Activated naive CD4-positive, alpha-beta T cell (primary cell): Measurements from ENCODE around the gene IVD.

ENCODE experiments used
- DNase-seq, 4 experiments: peaks; one replicate each; lab custom pipeline; 2025; lab: John Stamatoyannopoulos, UW

Gene IVD

GRCh38 chr15:40439461-40439959 lies 33.9 kb downstream of the IVD start:
- no peak for DNase-seq

- no peak for DNase-seq
These were observed 34.6 kb downstream of the IVD start for GRCh38 chr15:40439960-40440742.

- peak; percentile 80 to 88 (median 86) for DNase-seq
These were observed 35.4 kb downstream of the IVD start, which contains the start of gene BAHD1 for GRCh38 chr15:40440743-40441564. BAHD1 (plus strand) TSS chr15:40440953; CDS start chr15:40458465, 17,512 bp downstream.

- DNase-seq: peak in 1 of 4 experiments; percentile 14
These were observed 36.3 kb downstream of the IVD start for GRCh38 chr15:40441565-40442531.

DNA sequence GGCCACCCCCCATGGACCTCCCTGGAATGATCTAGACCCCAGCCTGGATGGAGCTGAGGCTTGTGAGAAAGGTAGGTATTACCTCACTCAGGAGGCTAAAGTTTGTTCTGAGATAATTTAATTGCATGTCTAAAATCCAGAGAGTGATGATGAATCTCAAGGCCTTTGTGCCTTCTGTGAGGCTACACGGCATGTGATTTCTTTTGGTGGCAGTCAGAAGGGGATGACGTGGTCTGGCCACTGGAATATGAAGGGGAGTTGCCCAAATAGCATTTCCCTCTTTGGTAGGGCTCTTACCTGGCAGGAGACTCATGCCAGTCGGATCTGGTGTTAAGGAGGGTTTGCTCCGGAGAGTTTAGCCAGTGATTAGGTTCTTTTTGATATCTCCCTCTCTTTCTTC lies 37.7 kb downstream of the IVD start:
- DNase-seq: no peak

GRCh38 chr15:40443846-40444245 lies 38.3 kb downstream of the IVD start:
- no peak for DNase-seq

- DNase-seq: no peak
These were observed 39.1 kb downstream of the IVD start for GRCh38 chr15:40444736-40445135.

GRCh38 chr15:40445421-40445922 lies 39.9 kb downstream of the IVD start:
- DNase-seq: no peak

DNA sequence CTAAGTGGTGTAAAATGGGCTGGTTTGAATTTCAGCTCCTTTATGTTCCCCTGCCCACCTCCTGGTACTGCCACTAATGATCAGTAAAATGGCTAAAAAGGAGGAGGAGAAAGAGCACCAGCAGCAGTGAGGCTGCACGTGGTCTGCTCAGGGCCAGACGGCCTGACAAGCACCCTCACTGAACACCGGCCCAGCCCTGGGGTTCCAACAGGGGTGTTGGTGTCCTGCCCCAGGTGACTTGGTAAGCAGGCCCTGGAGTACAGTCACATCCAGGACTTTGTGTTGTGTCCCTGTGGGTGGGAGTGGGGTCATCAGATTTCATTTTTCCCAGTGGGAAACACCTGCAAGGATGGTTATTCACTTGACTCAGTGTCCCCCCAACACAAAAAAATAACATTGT lies 40.5 kb downstream of the IVD start:
- no peak for DNase-seq

GRCh38 chr15:40448354-40448753 lies 42.8 kb downstream of the IVD start:
- DNase-seq: no peak

DNA sequence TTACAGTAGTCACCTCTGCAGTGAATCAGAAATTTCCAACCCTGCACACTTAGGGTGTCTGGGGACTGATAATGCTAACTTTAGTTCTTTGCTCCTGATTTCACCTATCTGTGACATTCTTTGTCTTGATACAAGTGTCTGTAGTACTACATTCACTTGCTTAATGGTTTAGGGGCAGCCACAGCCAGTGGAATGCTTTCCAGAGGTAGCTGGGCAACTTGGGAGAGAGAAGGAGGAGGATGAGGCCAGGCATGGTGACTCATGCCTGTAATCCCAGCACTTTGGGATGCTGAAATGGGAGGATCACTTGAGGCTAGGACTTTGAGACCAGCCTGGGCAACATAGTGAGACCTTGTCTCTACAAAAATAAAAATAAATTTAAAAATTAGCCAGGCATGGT lies 43.7 kb downstream of the IVD start:
- no peak for DNase-seq

- no peak for DNase-seq
These were observed 44.5 kb downstream of the IVD start for GRCh38 chr15:40450047-40450446.

DNA sequence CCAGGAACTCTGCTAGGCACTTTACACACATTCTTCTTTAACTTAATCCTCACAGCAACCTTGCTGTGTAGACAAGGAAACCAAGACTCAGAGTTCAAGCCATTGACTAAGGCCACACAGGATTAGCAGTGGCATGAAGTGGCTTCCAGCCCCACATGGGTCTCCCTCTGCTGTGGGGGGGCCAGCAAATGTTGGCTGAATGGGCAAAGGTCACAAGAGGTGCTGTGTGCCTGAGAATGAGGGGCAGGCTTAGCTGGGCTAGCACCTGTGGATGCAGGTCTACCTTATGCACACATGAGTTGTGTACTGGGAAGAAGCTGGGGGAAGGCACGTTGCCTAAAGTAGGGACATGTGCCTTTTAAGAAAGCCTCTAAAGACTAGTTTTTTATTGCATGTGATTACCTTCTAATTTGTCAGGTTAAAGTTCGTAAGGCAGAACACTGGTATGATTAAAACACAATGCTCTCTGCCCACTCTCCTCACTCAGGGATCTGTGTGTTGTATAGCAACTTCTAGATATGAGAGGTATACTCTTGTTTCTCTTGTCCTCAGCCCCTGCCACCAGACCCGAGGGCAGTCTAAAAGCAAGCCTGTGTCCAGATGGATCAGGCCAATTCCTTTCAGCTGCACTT lies 46.0 kb downstream of the IVD start:
- no peak for DNase-seq

- DNase-seq: no peak
These were observed 46.9 kb downstream of the IVD start for GRCh38 chr15:40452296-40453090.

DNA sequence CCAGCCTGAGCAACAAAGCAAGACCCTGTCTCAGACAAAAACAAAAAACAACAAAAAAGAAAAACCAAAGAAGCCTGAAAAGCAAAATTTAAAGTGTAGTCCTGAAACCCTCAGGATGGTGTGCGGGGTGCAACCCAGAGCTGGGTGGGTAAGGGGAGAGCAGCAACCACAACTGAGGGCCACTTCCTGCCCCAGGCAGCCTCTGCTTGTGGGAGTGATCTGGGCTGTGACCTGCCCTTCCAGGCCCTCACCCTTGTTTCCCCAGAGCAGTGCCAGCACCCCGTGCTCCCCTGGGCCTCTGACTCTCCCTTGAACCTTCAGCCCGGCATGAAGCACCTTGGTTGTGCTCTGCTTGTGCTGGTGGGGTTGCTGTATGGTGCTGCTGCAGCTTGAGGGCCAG lies 48.3 kb downstream of the IVD start:
- DNase-seq: peak in 1 of 4 experiments; percentile 14

DNA sequence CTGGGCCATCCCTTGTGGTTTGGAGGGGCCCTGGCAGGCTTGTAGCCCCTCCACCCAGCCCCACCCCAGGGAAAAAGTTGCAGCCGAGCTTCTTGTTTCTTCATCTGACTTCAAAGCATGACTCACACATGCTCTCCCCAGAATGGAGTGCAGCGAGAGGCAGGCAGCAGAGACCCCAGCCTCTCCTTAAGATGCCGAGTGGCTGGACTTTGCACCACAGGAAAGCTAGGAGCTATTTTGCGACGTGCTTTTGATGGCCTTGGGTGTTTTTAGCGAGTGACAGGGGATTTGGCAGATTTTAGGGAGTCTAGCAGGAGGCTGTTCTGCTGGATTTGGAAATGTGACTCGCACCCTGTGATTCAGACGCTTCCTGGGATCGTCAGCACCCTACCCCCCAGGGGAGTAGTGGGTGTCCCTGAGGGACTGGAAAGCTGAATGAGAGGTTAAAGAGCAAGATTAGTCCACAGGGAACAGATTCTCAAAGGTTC lies 49.4 kb downstream of the IVD start:
- DNase-seq: peak in 1 of 4 experiments; percentile 11

DNA sequence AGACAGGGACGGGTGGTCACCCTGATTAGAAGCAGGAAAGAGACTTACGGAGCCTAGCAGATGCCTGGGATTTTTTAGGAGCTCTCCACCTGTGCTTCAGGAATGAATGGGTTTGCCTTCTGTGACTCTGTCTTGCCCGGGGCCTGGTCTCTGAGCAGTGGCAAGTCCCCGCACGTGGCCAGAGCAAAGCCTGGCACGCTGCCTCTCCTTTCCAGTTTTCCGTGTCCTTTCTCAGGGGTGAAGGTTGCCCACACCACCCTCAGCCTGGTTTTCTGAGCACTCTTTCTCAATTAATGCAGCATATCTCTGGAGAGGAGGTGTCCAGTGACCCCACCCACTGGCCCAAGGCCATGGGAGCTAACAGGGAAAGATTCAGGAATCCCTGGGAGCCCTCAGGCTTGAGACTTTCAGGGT lies 50.7 kb downstream of the IVD start:
- no peak for DNase-seq

DNA sequence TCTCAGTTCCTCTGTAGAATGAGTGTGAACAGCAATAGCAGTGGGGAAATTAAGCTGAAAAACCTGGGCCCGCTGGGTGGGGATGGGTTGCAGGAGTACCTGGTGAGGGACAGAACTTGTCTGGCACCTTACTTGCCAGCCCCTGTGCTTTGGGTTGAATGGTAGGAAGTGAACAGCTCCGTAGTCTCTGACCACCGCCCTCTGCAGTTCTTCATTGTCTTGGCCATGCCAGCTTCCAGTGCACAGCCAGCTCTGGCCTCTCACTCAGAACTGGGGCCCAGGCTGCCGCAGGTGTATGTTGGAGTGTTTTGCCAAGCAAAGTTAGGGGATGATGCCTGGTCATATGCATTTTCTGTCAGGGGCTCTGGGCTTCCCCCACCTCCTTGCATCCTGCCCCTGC lies 51.1 kb downstream of the IVD start:
- no peak for DNase-seq

- no peak for DNase-seq
These were observed 53.1 kb downstream of the IVD start for GRCh38 chr15:40458495-40459371.
